Islet of Langerhans (tissue), 1 donor: ENCODE measurements around the gene VPS13D.

Experiments used
- FAIRE-seq: peaks from one replicate; lab custom pipeline; 2011; peaks lifted over from hg19 to GRCh38; lab: Jason Lieb, UNC

VPS13D gene

DNA sequence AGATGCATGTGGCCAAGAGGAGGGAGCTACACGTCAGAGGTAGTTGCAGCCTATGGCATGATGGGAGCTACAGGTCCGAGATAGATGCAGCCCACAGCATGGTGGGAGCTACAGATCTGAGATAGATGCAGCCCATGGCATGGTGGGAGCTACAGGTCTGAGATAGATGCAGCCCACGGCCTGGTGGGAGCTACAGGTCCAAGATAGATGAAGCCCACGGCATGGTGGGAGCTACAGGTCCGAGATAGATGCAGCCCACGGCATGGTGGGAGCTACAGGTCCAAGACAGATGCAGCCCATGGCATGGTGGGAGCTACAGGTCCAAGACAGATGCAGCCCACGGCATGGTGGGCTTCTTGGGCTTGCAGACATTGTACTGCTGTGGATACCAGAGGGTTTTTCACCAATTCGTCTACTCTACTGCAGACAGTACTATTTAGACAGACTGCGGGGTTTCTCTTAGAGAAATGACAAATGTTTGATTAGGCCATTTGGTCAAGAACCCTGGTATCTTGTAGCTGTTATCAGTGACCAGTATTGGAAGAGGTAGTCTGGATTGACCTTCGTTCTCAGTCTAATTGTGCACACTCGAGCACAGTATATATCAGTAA, 260.8 kb downstream of the VPS13D start:
- FAIRE-seq, result no peak

DNA sequence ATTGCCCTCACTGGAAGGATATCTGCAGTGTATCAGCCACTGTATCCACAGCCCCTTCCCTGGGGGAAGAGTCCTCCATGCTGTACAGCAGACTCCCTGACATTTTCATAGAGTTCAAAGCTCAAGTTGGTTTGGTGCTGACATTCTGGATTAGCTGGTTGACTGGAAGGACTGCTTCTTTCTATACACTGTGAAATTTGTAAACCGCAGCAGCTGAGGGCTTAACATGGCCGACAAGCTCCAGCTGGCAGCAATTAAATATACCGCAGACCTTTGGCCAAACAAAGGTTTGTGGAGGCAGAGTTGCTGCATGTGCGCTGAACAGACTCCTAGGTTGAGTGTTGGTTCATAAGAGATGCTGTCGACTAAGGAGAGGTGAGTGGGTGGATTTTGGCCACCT, 261.8 kb downstream of the VPS13D start:
- no peak for FAIRE-seq

GRCh38 chr1:12495725-12496124, 265.9 kb downstream of the VPS13D start:
- no peak for FAIRE-seq

- no peak for FAIRE-seq
These were observed 266.5 kb downstream of the VPS13D start for GRCh38 chr1:12496154-12496961.

GRCh38 chr1:12499539-12500240, 269.9 kb downstream of the VPS13D start:
- no peak for FAIRE-seq

DNA sequence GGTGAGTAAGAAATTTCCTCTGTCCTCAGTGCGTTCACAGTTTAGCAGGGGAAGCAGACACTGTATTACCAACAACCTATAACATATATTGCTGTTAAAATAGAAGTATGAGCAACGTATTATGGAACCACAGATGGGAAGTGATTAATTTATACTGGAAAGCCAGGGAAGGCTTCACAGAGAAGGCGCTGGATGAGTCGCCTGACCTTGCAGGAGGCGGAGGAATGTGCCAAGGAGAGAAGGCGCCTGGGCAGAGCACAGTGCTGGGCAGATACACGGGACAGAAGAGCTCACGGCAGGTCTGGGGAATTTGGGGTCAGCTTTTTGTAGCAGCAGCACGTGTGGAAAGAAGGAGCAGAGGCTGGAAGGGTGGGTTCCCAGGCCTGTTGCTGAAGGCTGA, 271.8 kb downstream of the VPS13D start:
- no peak for FAIRE-seq

DNA sequence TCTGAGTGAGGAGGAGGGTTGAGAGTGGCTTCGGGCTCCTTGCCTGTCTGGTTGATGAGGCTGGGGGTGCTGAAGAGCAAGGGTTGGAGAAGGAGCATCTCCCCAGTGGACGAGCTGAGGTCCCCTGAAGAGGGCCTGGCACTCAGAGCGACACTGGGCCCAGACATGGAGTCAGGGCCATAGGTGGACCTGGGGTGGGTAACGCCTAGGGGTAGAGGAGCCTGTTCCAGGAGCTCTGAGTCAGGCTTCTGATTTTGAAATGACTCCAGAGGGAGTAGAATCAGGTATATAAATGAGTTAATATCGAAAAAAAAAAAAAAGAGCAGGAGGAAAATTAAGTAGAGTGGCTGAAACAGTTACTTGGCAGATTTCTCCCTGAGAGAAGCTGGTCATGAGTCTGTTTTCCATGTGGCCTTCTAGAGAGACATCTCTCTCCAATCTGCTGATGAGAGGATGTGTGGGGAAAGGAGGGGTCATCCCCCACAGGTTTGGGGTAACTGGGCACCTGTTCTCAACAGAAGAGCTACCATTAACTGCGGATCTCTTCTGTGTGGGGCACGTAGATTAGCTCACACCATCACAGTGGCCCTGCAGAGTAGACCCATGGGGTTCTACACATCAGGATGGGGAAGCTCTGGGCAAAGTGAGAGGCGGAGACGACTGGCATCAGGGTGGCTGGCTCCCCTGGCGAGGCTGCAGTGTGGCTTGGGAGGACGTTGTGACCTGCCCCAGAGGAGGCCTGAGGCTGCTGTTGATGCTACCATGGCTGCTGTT, 272.7 kb downstream of the VPS13D start:
- FAIRE-seq, result no peak

DNA sequence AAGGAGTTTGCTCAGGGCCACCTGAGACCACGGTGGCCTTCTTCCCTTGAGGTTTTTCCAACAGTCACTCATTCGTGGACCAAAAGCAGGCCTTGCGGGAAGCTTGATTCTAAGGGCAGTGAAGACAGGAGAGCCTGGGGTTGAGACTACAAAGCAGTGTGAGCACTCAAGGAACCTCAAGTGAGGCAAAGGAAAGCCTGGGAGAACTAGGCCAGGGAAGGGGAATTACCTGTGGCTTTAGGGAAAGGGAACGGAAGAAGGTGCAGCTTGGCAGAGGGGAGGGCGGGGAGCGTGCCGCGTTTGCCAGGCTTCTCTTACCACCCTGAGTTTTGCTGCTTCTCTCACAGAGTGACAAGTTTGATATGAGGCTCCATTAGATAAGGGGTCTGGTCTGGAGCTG, 273.9 kb downstream of the VPS13D start:
- FAIRE-seq, result no peak

DNA sequence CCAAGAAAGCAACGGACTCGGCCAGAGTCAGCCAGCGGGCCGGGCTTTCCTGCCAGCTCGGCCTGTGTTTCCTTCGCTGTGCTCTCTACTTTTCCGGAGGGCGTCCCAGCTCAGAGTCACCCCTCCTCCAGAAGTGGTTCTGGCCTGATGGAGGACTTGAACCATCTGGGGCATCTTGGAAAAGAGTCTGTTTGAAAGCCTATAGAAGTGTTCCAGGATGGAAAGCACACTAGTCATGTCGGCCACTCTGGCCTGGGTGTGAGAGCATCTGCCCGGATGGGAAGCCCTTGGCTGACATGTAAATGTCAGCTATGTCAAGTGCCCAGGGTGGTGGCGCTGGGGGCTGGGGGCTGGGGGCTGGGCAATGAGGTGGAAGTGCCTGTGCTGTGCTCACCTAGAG, 274.8 kb downstream of the VPS13D start:
- FAIRE-seq, result no peak

- no peak for FAIRE-seq
These were observed 275.4 kb downstream of the VPS13D start for GRCh38 chr1:12505231-12505630.

DNA sequence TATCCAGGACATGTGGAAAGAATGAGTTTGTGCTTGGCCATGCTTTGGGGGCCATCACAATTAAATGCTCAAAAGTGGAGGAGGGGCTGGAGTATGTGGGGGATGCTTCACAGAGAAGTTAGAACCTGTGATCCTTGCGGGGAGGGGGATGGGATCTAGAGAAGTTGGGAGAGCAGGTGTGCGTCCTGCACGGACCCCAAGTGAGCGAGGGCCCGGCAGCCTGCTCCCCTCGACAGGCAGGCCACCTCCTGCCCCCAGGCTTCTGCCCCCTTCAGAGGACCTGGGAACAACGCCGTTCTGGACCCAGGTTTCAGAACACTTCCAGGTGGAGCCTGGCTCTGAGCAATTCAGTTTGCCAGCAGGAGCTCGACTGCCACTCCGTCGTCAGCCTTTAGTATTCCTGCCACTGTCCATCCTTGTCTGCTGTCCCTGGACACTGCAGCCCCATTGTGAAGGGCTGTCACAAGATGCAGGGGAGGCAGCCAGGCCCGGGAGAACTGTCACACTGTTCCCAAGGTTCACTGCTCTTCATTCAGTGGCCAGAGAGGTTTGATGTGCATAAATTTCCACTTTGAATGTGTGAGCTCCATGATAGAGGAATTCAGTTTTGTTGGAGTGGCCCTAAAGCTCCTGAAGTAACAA, 275.9 kb downstream of the VPS13D start:
- FAIRE-seq, result no peak

DNA sequence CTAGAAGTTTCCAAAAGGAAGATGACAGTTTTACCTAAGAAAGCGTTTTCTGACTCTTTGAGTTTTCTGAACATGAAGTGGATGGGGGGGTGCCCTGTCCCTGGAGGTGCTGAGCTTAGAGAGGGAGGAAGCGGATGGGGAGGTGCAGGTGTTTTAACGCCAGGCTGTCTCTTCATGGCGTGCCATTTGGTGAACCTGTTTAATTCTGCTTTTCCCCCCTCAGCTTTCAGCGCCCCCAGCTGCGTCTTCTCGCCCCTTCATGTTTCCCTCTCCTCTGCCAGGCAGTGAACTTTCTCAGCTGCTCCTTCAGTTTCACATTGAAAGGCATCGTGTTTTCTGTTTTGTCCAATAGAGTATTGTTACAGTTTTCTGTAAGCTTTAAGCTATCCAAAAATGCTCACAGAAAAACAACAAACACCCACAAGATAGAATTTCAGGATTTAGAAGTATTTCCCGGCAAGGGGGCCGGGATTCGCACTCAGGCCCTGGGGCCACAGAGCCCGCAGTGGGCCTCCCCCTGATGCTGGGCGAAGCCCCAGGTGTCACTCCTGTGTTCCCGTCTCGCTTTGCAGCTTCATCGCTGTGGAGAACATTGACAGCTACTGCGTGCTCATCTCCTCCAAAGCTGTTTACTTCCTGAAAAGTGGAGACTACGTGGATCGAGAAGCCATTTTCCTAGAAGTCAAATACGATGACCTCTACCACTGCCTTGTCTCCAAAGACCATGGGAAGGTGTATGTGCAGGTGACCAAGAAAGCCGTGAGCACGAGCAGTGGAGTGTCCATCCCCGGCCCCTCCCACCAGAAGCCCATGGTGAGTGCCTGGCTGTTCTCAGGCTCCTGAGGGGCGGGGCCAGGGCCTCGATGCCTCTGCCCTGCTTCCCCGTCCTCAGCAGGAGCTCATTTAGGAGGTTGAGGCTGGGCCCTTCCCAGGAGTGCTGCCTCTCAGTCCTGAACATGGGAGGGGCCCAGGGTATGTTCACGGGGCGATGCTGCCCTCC, 276.8 kb downstream of the VPS13D start:
- no peak for FAIRE-seq

DNA sequence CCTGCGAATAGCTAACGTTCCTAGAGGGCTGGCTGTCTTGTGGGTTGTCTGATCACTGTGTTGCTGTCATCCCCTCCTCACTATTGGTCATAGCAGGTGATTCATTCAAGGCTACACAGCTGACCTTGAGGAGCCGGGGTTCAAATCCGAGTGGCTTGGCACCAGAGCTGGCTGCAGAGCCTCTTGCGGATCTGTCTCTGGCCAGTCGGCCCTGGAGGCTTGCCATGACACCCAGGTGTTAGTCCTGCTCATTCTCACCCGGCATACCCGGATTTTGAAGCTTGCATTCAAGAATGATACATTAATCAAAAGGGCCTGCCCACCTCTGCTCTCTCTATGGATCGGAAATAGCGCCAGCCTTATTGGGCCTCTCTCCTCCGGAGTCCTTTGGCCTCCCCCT, 277.8 kb downstream of the VPS13D start:
- FAIRE-seq, result no peak

DNA sequence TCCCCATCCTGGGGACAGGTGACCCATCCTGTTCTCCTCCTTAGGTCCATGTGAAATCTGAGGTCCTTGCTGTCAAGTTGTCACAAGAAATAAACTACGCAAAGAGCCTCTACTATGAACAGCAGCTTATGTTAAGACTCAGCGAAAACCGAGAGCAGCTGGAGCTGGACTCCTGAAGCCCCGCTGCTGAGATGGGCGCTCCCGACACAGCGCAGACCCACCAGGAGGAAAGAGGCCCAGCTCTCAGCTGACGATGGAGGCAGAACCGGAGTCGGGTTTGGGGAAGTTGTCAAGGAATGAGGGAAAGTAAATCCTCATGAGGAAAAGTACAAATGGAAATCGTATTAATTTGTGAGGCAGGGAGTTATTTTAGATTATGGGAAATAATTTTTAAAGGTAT, 279.0 kb downstream of the VPS13D start:
- FAIRE-seq, result no peak

DNA sequence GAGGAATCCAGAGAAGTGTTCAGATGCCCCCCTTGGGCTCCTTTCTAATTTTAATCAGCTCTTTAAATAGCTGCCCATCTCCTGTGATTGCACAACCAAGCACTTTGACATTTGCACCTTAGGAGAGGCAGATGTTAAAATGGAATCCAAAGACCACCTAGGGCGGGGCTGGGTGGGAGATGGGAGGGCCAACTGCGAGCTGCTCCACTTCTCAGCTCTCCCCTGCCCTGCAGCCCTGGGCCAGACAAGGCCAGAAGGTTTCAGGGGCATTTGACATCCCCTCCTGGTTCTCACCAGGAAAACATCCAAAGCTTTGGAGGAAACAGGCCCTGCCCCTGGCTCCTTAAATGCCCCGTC, 281.3 kb downstream of the VPS13D start:
- no peak for FAIRE-seq

DNA sequence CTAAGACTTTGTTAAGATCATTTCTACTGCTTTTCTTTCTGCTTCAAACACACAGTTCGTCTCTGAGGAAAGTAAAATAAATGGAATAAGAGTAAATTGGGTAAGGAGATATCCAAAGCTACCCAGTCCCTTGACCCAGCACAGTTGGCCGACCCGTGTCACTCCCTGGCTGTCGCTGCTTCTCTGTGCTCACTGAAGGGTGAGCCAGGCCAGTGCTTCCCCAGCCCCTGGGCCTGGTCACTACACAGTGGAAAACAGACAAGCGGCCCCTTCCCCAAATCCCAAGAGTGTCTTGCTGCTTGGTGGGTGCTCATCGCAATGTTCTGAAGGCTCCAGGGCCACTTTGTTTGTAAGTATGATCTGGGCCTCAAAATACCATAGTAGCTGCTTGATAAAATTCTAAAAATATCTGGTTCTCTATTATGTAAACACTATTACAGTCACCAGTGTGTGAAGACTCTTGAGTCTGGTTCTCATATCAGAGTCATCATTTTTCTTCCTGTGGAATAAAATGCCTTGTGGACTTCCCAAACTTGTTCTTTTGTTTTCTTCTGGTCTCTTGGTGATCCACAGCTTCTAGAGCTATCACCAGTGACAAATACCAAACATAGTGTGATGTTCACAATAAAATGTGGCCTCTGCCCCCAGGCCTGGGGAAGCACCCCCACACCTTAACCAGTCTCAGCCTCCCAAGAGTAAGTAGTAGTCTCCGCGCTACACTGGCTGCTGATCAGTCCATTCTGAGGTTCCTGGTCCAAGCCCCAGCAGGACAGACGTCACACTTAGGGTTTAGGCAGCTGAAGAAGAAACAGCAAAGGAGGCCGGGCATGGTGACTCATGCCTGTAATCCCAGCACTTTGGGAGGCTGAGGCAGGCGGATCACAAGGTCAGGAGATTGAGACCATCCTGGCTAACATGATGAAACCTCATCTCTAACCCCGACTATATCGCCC, 282.0 kb downstream of the VPS13D start:
- FAIRE-seq, result no peak

DNA sequence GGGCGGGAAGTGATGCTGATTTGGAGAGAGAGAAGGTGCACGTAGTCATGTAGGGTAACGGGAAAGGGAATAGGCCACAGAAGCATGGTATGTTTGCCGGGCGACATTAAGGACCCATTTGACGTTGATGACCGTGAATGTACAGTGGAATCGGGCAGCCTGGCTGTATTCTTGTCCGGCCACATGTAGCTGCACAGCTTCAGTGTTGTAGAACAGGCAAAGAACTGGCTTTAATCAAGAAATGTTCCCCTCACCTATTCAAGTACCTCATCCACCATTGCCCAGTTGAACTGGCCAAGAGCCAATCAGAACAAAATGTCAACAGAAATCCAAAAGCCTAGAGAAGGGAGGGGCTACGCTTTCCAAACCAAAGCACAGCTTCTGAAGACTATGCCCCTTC, 283.4 kb downstream of the VPS13D start:
- no peak for FAIRE-seq

DNA sequence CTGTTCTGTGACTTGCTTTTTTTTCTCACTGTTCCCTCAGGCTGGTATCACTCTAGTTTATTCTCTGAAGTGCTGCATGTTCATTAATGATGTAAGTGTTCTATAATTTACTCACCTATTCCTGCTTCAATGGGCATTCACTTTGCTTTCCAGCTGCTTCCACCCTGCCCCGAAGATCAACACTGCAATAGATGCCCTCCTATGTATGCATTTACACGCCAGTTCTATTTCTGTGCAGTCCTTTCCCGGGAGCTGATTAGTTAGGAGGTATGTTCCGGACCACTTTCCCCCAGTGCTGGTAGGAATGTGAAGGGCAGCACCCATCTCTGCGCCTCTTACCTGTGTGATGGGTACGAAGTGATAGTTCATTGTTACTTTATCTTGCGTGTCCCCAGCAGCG, 284.8 kb downstream of the VPS13D start:
- no peak for FAIRE-seq

GRCh38 chr1:12515234-12515633, 285.4 kb downstream of the VPS13D start:
- no peak for FAIRE-seq

- no peak for FAIRE-seq
These were observed 286.9 kb downstream of the VPS13D start for GRCh38 chr1:12516741-12517140.
